ENCODE results near the gene ELMO2.

The ELMO2 gene

GRCh38 chr20:46367234-46367633 lies 39.2 kb downstream of the ELMO2 start:
- no peak for DNase-seq

DNA sequence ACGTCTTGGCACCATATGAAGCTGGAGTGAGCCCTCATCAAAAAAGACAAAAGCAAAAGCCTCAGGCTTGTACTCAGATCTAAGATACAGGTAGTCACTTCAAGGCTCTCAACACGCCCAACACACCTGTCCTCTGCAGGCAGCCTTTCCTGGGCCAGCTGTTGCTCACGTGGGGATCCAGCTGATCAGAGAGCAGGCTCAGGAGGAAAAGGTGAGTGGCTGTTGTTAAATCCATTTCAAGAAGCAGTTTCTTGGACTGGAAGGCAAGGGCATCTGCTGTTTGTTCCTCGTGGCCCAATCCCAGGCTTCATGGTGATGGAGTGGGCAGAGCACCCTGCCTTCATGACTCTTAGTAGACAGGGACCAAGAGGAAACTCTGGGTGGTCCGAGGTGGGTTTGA lies 39.6 kb downstream of the ELMO2 start:
- DNase-seq = no peak

DNA sequence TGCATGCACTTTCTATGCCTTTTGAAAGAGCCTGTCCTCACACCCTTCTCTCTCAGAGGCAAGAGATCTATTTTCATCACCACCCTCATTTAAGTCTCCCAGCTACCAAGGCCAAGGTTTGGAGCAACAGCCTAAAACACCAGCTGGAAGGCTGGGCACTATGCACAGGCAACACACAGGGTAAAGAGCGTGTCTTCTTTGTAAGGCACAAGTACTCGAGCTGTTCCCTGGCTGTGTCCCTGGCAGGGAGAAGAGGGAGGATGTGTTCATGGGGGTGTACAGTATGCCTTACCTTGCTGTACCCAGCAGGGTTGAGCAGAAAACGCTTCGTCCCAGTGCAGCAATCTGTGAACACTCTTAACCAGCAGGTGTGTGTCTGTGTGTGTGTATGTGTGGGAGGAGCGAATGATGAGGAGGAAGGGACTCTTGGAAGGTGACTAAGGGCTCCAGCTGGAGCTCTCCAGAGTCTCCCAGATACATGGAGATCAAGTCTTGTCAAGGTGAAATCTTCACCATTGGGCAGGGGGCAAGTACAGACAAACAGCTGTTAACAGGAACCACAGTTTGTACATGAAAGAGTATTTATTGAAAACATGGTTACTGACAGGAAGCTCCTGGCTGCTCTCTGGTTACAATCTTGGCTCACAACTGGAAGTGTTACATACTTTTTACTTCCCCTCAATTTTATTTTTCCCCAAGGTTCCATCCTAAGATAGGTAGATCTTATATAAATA lies 40.8 kb downstream of the ELMO2 start:
- no peak for DNase-seq

- DNase-seq = no peak
Observed at GRCh38 chr20:46364670-46365486, 41.5 kb downstream of the ELMO2 start.

- peak; percentile 65 to 83 (median 76) for DNase-seq
Observed at GRCh38 chr20:46363874-46364669, 42.3 kb downstream of the ELMO2 start.

GRCh38 chr20:46362921-46363867 lies 43.2 kb downstream of the ELMO2 start:
- DNase-seq = no peak

DNA sequence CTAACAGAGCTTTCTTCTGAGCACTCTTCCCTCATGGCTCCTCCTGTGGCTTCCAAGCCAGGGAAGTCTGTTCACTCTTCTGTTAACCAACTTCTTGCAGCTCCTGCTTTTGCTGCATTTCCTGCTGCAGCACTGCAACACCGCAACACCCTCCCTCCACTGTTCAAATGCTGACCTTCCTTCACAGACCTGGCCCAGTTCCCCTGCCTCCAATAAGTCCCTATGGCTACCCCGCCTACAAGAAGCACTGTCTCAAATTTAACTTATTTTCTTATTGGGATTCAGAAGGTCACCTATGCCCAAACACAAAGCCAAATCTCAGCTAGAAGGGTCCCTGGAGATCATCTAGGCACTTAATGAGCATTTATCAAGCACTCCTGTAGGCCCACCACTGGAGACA lies 44.6 kb downstream of the ELMO2 start:
- DNase-seq = no peak

DNA sequence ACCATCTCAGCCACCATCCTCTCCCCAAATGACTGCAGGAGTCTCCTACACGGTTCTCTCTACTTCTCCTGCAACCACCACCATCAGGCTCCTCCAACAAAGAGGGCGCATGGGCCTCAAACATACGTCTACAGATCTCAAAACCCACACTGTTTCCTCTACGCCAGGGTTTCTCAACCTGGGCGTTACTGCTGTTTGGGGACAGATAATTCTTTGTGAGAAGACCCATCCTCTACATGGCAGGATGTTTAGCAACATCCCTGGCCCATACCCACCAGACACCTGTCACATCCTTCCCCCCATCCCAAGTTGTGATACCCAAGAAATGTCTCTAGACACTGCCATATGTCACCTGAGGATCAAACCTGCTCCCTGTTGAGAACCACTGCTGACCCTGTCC lies 45.0 kb downstream of the ELMO2 start:
- DNase-seq = no peak

GRCh38 chr20:46359233-46359751 lies 47.1 kb downstream of the ELMO2 start:
- DNase-seq = no peak

GRCh38 chr20:46358346-46359058 lies 47.9 kb downstream of the ELMO2 start:
- no peak for DNase-seq

- no peak for DNase-seq
Observed at GRCh38 chr20:46357030-46357514, 49.3 kb downstream of the ELMO2 start.

GRCh38 chr20:46356195-46357029 lies 50.0 kb downstream of the ELMO2 start:
- no peak for DNase-seq

- no peak for DNase-seq
Observed at GRCh38 chr20:46355778-46356177, 50.6 kb downstream of the ELMO2 start.

GRCh38 chr20:46354920-46355654 lies 51.3 kb downstream of the ELMO2 start:
- DNase-seq = no peak

DNA sequence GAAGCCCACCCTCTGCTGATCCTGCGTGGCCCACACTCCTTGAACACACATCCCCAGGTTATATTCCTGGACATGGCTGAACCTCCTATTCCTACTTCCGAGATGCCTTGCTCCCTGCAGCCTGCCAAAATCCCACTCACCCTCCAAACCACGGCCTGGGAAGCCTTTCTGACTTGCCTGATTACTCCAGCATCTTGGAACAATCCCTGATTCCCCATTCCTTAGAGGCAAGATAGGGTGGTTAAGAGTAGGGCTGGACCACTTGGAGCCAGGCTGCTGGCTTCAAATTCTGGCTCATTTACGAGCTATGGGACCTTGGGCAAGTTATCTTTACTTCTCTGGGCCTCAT lies 52.2 kb downstream of the ELMO2 start:
- no peak for DNase-seq

DNA sequence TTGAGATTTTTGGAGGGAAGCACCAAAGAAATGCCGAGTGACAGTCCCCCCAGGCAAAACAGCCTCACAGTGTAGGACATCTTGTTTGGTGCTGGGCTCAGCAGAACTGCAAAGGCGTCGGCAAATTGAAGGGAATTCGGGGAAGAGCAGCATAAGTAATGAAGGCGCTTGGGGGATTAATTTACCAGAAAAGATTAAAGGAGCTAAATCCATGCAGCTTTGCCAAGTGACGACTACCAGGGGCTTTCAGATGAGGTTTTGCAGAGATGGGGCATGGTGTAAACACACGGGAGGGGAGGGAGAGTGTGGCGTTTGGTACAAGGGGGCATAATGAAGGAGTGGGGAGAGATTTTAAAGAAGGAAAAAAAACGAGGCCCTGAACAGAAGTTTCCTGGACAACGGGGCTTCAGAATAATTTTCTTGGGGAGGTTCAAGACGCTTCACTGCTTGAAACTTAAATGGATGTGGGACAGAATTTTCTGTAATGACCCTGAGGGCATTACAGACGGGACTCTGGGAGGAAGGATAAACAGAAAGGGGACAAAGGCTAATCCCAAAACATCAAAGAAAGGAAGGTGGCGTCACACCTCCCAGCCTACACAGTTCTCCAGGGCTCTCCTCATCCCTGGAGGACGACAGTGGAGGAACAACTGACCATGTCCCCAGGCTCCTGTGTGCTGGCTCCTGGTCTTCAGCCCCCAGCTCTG lies 52.8 kb downstream of the ELMO2 start:
- no peak for DNase-seq

- DNase-seq = no peak
Observed at GRCh38 chr20:46352370-46352938, 54.0 kb downstream of the ELMO2 start.

DNA sequence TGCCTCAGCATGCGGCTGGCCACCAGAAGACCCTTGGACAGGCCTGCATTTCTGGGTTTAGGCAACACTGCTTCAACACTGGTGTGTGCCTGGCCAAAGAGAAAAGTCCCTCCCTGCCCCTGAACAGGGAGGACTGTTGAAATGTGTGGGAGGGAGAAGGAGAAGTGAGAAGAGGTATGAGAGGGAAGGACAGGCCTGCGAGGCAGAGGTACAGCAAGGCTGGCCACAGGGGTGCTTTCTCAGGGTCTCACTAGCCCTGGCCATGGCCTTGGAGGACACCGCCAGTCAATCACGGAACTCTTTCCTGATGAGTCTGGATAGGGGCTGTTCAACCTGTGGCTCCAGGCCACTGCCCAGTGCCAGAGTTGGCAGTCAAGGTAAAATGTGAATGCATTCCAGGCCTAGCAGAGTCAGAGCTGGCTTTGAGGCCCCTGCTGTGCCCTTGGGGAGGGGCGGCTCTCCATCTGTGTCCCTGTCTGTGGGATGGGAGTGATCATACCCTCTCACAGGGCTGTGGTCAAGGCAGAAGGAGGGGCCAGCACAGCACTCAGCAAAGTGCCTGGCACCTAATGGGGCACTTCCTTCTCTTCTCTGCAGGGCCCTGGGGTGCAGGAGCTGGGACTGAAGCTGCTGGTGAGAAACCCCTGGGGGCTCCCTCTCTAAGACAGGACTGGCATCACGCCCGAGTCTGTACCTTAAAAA lies 54.9 kb downstream of the ELMO2 start:
- no peak for DNase-seq
